Activated CD4-positive, alpha-beta T cell treated with anti-CD3 and anti-CD28 coated beads, Interleukin-10, Interleukin-2, amounts not matched to agents 100 ng/mL and 50 ng/mL, durations not matched to agents 16 hours and 8 hours (primary cell): ENCODE measurements around the gene CCNG2.
"Not testable (repeated sequence)": the region's sequence is repeated elsewhere in the genome, so short reads cannot be mapped to it uniquely, and the experiment has no call there.

Experiments used
- DNase-seq: peaks from one replicate; pipeline ENCODE4 v3.0.0-alpha.2; 2020

CCNG2 gene

GRCh38 chr4:77156912-77157858 lies at the start of gene CCNG2:
TSS of gene CCNG2 (plus strand) at chr4:77157207. CDS start at chr4:77158533, 1,326 bp downstream.
- peak; percentile 18 for DNase-seq

GRCh38 chr4:77110730-77111129 lies 46.3 kb upstream of the CCNG2 start:
- DNase-seq: no peak

GRCh38 chr4:77113069-77113468 lies 43.9 kb upstream of the CCNG2 start:
- no peak for DNase-seq

GRCh38 chr4:77117721-77118120 lies 39.3 kb upstream of the CCNG2 start:
- no peak for DNase-seq

GRCh38 chr4:77120886-77121508 lies 36.0 kb upstream of the CCNG2 start:
- DNase-seq: no peak

- DNase-seq: no peak
These were observed 35.2 kb upstream of the CCNG2 start for GRCh38 chr4:77121736-77122240.

GRCh38 chr4:77122656-77123055 lies 34.4 kb upstream of the CCNG2 start:
- no peak for DNase-seq

- no peak for DNase-seq
These were observed 33.6 kb upstream of the CCNG2 start for GRCh38 chr4:77123411-77123810.

GRCh38 chr4:77124576-77124975 lies 32.4 kb upstream of the CCNG2 start:
- DNase-seq: no peak

GRCh38 chr4:77125961-77126360 lies 31.0 kb upstream of the CCNG2 start:
- DNase-seq: no peak

GRCh38 chr4:77126809-77127208 lies 30.2 kb upstream of the CCNG2 start:
- DNase-seq: no peak

GRCh38 chr4:77127215-77127614 lies 29.8 kb upstream of the CCNG2 start:
- DNase-seq: no peak

- no peak for DNase-seq
These were observed 29.0 kb upstream of the CCNG2 start for GRCh38 chr4:77127837-77128621.

- DNase-seq: no peak
These were observed 24.2 kb upstream of the CCNG2 start for GRCh38 chr4:77132652-77133312.

- not testable (repeated sequence) for DNase-seq
These were observed 19.6 kb upstream of the CCNG2 start for GRCh38 chr4:77137448-77137847.

GRCh38 chr4:77141964-77142645 lies 14.9 kb upstream of the CCNG2 start:
- no peak for DNase-seq

- DNase-seq: no peak
These were observed 14.4 kb upstream of the CCNG2 start for GRCh38 chr4:77142646-77143028.

- no peak for DNase-seq
These were observed 13.9 kb upstream of the CCNG2 start for GRCh38 chr4:77143091-77143490.

GRCh38 chr4:77145842-77146185 lies 11.2 kb upstream of the CCNG2 start:
- peak; percentile 7 for DNase-seq

- no peak for DNase-seq
These were observed 10.6 kb upstream of the CCNG2 start for GRCh38 chr4:77146186-77147078.
